Activated CD8-positive, alpha-beta memory T cell treated with anti-CD3 and anti-CD28 coated beads for 36 hours (primary cell): ENCODE data around the gene ANKRD11. TPM values are rescaled to one million over a fixed set of nuclear protein-coding genes. Genes with fewer than 3 reads are reported as not detected.
"Not testable (repeated sequence)": the region's sequence is repeated elsewhere in the genome, so short reads cannot be mapped to it uniquely, and the experiment has no call there.

Source experiments
- CTCF ChIA-PET: fragments of 350-600 bp; sonication (Branson Sonifier 250); formaldehyde crosslinking; loops from one replicate; lab custom pipeline; 2021; ENCODE audit warnings: antibody characterized with exemption; lab: Charles Lee
- POLR2A ChIA-PET: fragments of 350-600 bp; sonication (Branson Sonifier 250); formaldehyde crosslinking; loops from one replicate; lab custom pipeline; 2021; ENCODE audit warnings: antibody characterized with exemption; lab: Charles Lee
- total RNA-seq, 2 experiments: library from RNA; stranded (reverse); gene quantifications; one replicate each; pipeline ENCODE4 v1.2.3, GENCODE V29; 2021

ANKRD11 gene
- total RNA-seq, 2 experiments from 2014 or later: 152 to 159 TPM

DNA sequence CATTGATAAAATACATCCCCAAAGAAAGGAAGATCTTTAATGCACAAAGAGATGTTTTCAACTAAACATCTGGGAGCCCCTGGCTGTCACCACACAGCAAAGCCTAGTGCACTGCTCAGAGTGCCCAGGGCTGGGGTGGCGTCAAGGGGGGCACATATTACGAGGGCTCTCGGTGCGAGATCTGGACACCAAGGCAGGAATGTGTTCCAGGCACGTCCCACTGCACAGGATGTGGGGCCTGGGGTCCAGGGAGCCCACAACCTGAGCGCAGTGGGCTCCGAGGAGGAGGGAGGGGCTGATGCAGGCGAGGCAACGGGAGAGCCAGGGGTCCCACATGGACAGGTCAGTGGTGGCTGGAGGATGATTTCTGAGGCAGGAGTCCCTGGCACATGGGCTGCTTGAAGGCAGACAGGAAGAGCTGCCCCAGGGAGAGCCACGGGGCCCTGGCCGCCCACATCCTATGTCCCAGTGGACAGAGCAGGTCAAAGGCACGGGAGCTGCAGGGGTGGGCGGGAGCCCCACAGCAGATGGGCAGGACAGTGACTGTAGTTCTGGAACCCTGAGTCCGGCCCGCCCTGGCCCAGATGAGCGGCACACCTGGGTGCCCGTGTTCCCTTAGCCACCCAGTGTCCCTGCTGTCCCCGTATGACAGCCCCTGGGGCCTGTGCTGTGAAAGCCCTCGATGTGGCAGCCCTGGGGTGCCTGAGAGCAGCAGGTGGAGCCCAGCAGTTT, 216.5 kb downstream of the ANKRD11 start:
- ChIA-PET POLR2A (interaction anchor here (0.6 kb wide), 1 partner anchor 316 kb away, joined by 3 read pairs; no protein-coding TSS in a partner anchor), CTCF (interaction anchor here (1.1 kb wide), 1 partner anchor 12 kb away, joined by 5 read pairs; no protein-coding TSS in a partner anchor)

DNA sequence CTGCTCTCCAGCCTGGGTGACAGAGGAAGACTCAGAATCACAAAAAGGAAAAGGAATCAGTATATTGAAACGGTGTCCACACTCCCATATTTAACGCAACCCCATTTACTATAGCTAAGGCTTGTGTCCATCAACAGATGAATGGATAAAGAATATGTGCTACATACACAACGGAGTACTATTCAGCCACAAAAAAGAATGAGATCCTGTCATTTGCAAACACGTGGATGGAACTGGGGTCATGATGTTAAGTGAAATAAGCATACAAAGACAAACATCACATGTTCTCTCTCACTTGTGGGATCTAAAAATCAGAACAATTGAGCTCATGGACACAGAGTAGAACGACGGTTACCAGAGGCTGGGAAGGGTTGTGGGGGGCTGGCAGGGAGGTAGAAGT, 217.7 kb downstream of the ANKRD11 start:
- ChIA-PET POLR2A (interaction anchor here (0.6 kb wide), 1 partner anchor 42 kb away, joined by 7 read pairs; no protein-coding TSS in a partner anchor), CTCF (interaction anchor here (1.1 kb wide), 1 partner anchor 13 kb away, joined by 5 read pairs; no protein-coding TSS in a partner anchor)

DNA sequence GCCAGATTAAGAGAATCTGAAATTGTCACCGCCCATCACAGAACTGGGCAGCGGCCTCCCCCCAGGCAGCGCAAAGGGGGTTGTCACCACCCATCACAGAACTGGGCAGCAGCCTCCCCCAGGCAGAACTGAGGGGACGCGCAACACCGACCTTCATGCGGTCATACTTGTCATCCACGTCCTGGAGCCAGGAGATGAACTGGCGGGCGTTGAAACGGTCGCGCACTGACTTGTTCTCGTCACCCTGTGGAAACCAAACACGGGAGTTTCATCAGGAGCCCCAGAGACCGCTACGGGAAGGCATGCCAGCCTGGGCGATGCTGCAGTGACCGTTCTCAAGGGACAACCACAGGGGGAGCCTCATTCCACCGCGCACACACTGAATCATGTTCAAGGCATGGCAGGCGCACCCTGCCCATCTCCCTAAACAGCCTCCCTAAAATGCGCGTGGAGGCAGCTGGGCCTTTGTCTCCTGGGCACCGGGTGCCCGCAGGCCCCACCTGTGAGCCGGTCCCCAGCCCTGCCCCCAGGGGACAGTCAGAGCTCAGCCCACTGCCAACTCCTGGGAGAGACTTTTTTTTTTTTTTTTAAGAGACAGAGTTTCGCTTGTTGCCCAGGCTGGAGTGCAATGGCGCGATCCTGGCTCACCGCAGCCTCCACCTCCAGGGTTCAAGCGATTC, 219.6 kb downstream of the ANKRD11 start:
- POLR2A ChIA-PET: no interaction called here
- CTCF ChIA-PET: interaction anchor here (0.6 kb wide), 1 partner anchor 186 kb away, joined by 3 read pairs; no protein-coding TSS in a partner anchor

DNA sequence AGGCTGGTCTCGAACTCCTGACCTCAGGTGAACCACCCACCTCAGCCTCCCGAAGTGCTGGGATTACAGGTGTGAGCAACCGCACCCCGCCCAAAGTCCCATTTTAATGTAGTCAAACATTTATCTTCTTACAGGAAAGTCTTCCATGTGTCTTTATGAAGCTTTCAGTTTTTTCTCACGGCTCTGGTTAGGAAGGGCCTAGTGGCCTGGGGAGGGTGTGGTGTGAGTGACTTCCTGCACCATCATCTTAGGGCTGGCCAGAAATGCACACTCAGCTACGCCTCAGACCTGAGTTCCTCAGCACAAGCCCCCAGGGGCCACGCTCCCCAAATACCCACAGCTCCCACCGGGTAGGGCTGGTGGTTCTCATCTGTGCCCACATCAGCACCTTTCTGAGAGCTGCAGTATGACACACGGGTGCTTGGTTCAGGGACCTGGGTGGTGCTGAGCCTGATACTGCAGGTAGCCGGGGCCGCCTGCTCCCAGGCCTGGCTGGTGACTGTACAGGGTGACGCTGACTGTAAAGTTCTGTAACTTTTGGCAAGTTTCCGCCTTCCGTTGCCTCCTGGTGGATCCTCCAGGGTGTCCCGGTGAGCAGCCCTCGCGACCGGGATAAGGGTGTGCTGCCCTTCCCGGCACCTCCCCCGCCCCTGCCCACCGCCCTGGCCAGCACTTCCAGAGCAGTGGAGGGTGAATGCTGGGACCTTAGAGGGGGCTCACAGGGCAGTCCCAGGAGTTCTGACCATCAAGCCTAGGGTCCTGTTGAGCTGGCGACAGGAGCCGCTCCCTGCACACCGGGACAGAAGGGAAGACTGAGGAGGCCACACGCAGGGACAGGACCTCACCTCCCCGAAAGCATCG, 220.3 kb downstream of the ANKRD11 start:
- ChIA-PET POLR2A (no interaction called here), CTCF (interaction anchor here (0.6 kb wide), 1 partner anchor 187 kb away, joined by 3 read pairs; no protein-coding TSS in a partner anchor)

GRCh38 chr16:89268987-89269735, 221.2 kb downstream of the ANKRD11 start:
- CTCF ChIA-PET: interaction anchor here (0.6 kb wide), 1 partner anchor 227 kb away, joined by 3 read pairs; no protein-coding TSS in a partner anchor

GRCh38 chr16:89268585-89268984, 221.8 kb downstream of the ANKRD11 start:
- POLR2A ChIA-PET: no interaction called here
- CTCF ChIA-PET: interaction anchor here (0.6 kb wide), 1 partner anchor 226 kb away, joined by 3 read pairs; no protein-coding TSS in a partner anchor

More at GRCh38 chr16:89268987-89269735, 221.2 kb downstream of the ANKRD11 start:
- POLR2A ChIA-PET: no interaction called here

DNA sequence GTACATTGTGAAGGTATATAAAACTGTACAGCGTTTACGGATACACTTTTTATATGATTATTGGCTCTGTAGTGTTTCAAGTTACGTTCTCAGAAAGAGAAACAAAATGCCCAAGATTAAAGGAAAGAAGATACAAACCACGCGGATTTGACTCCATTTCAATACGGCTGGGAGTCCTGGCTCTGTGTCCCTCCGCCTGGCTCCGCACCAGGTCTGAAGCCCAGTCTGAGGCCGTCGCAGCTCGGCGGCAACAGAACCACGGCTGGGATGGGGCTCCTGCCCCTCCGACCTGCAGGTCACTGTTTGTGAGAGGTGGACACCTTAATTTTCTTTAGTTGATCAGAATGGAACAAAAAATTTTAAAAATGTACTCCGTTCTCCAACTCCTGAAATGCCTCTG, 222.6 kb downstream of the ANKRD11 start:
- POLR2A ChIA-PET, CTCF ChIA-PET: not testable (repeated sequence)

- ChIA-PET CTCF (no interaction called here), POLR2A (interaction anchor here (0.6 kb wide), 1 partner anchor 179 kb away, joined by 3 read pairs; no protein-coding TSS in a partner anchor)
These were observed 223.7 kb downstream of the ANKRD11 start for GRCh38 chr16:89266521-89267134.

DNA sequence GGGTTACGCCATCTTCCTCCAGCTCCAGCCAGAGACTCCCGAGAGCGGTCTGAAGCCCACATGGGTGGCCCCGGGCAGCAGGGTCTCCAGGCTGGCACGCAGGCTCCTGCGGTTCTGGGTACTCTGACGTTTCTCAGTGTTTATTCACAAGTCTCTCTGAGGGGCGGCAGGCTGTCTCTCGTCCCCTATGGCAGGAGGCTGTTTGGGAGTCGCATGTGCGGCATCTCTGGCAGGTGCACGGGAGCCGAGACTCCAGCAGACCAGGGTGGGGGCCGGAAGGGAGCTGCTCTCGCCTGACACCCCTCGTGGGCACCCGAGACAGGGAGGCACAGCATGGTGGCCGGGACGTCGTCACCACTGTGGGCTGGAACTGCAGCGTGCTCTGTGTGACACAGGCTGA, 224.7 kb downstream of the ANKRD11 start:
- POLR2A ChIA-PET: interaction anchor here (0.8 kb wide), 1 partner anchor 18 kb away, joined by 3 read pairs; no protein-coding TSS in a partner anchor

GRCh38 chr16:89264800-89265550, 225.4 kb downstream of the ANKRD11 start:
- ChIA-PET CTCF (no interaction called here), POLR2A (interaction anchor here (0.5 to 0.8 kb wide), 2 partner anchors 13 to 17 kb away, joined by 3 read pairs; no protein-coding TSS in a partner anchor)

More for the DNA sequence above, 224.7 kb downstream of the ANKRD11 start:
- CTCF ChIA-PET: no interaction called here

DNA sequence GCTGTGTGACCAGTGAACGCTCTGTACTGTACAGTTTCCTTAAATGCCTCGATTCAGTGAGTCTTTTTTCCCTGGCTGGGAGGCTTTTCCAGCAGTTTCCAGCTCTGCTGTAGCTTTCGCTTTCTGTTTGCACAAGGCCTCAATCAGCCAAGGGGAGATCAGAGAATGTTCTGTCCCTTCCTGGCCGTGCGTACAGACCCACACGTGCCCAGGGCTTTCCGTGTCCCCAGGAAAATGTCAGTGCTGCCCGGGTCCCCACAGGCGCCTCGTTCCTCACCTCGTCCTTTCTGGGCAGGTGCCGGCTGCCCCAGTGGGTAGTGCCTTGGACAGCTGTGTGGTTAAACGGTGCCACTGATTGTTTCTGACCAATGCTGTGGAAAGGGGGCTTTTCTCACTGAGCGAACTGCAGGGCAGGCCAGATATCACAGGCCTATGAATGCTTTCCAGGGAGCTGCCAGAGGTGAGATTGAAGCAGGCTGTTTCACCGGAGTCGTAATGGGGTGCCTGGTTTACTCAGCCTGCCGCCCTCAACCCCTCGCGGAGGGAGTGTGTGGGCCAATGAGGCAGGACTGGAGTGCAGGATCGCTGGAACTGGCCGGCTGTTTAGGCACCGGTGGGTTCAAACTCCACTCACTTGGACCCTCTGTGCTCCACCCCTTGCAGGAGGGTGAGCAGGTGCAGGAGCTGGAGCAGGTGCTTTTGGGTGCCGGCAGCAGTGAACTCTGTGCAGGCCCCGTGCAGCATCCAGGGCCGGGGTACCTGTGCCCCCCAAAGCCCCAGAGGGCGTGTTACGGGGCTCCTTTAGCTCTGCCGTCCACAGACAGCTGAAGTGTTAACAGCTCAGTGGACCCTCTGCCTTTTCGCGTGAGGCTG, 228.4 kb downstream of the ANKRD11 start:
- ChIA-PET CTCF (no interaction called here), POLR2A (interaction anchor here (0.8 kb wide), 1 partner anchor 54 kb away, joined by 3 read pairs; no protein-coding TSS in a partner anchor)

DNA sequence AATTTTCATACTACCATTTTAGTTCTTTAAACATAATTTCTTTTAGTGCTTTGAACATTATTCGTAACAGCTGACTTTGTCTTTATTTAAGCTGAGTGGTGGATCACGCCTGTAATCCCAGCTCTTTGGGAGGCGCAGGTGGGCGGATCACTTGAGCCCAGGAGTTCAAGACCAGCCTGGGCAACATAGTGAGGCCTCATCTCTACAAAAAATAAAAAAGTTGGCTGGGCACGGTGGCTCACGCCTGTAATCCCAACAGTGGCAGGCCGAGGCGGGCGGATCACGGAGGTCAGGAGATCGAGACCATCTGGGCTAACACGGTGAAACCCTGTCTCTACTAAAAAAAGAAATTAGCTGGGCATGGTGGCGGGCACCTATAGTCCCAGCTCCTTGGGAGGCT, 230.5 kb downstream of the ANKRD11 start:
- CTCF ChIA-PET, POLR2A ChIA-PET: not testable (repeated sequence)

DNA sequence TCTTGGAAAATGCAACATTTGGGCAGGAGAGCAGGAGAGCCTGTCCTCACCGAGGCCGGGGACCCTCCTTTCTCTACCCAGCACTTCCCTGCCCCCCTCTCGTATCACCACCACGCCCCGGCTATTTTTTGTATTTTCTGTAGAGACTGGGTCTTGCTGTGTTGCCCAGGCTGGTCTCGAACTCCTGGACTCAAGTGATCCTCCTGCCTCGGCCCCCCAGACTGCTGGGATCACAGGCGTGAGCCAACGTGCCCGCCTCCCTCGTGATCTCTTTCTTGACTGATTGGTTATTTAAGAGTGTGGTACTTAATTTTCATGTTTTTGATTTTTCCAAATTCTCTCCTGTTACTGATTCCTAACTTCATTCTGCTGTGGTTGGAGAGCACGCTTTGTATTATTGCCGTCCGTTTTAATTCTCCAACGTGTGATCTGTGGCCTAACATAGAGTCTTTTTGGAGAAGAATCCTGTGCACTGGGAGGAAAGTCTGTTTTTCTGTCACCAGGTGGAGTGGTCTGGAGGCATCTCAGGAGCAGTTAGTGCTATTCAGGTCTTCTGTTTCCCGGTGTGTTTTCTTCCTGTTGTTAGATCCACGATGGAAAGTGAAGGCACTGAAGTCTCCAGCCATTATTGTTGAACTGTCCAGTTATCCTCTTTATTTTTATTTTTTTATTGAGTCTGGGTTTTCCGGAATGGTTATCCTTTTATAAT, 232.4 kb downstream of the ANKRD11 start:
- POLR2A ChIA-PET: no interaction called here
- CTCF ChIA-PET: no interaction called here

DNA sequence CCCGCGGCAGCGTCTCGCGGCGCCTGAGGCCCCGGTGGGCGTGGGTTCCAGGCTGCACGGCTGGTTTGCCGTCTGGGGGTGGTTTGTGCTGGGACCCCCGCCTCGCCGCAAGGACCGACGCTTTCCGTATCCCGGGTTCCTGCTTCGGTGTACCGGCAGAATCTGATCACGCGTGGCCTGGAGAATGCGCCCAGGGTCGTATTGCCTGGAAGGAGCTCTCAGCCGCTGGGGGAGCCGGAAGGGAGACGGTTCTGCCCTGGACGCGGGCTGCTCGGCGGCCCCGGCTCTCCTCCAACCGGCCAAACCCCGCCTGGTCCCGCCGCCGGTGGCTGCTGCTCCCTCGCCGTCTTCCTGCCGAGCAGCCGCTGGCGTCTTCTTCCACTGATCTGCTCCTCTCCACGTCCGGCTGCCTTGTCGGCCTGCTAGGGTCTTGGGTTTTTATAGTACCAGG, 233.1 kb downstream of the ANKRD11 start:
- CTCF ChIA-PET: no interaction called here
- POLR2A ChIA-PET: no interaction called here

- ChIA-PET POLR2A (no interaction called here), CTCF (no interaction called here)
These were observed 233.6 kb downstream of the ANKRD11 start for GRCh38 chr16:89256651-89257254.
